ENCODE measurements around the gene PLTP. TPM values are rescaled to one million over a fixed set of nuclear protein-coding genes. Genes with fewer than 3 reads are reported as not detected.

The PLTP gene
- total and polyA plus RNA-seq, 2 of the 13 experiments (the other 11 are each of a cell fraction or from before 2014, with no cell fraction given): 16.9 to 28.6 TPM

- 0 out of 2 replicates have a peak, but pooled peaks have one; percentile 36 for TF ChIP-seq SKIL (CRISPR knock-in tag; IDR thresholded peaks at IDR 0.05; ENCODE audit: borderline replicate concordance)
- TF ChIP-seq AGO2 (optimal IDR thresholded peaks at IDR 0.05; ENCODE audit: low read depth, low read length): peak; percentile 97
- 0 out of 2 replicates have a peak, but pooled peaks have one; percentile 3 for TF ChIP-seq NFIB (CRISPR knock-in tag; IDR thresholded peaks at IDR 0.05; ENCODE audit: borderline replicate concordance)
- peak; percentile 43; the same call in 1 of the 2 replicates for TF ChIP-seq POLR2AphosphoS5 (IDR thresholded peaks at IDR 0.05; ENCODE audit: low read depth, low read length)
- peak; percentile 88 for TF ChIP-seq ZNF740 (CRISPR knock-in tag; IDR thresholded peaks at IDR 0.05)
- 0 out of 2 replicates have a peak, but pooled peaks have one; percentile 37 for TF ChIP-seq ZNF572 (CRISPR knock-in tag; IDR thresholded peaks at IDR 0.05)
- TF ChIP-seq HOXA5 (CRISPR knock-in tag; IDR thresholded peaks at IDR 0.05): no peak
- no peak for TF ChIP-seq CREBL2 (CRISPR knock-in tag; IDR thresholded peaks at IDR 0.05; ENCODE audit: borderline replicate concordance)
- peak; percentile 14 to 54; a peak in 2 of 4 replicates for TF ChIP-seq POLR2A (IDR thresholded peaks at IDR 0.05; ENCODE audit: insufficient read depth in 1 of 2, low read depth in 2 of 2, low read length in 2 of 2)
- TF ChIP-seq FOXM1 (CRISPR knock-in tag; IDR thresholded peaks at IDR 0.05): peak; percentile 32; the same call in 1 of the 2 replicates
- TF ChIP-seq CEBPB (IDR thresholded peaks at IDR 0.05; ENCODE audit: borderline replicate concordance, low read depth, low read length): peak; percentile 15; the same call in 1 of the 2 replicates
- TF ChIP-seq FOXO1 (CRISPR knock-in tag; IDR thresholded peaks at IDR 0.05): 0 out of 2 replicates have a peak, but pooled peaks have one; percentile 3
- TF ChIP-seq ZFX (CRISPR knock-in tag; IDR thresholded peaks at IDR 0.05; ENCODE audit: low read depth): peak; percentile 21; the same call in 1 of the 2 replicates
- peak; percentile 20 for TF ChIP-seq XRCC5 (optimal IDR thresholded peaks at IDR 0.05; ENCODE audit: low read length)
- TF ChIP-seq ZNF512B (CRISPR knock-in tag; IDR thresholded peaks at IDR 0.05; ENCODE audit: borderline replicate concordance): no peak
- no peak for TF ChIP-seq KAT7 (CRISPR knock-in tag; IDR thresholded peaks at IDR 0.05; ENCODE audit: borderline replicate concordance)
- no peak for TF ChIP-seq ZNF431 (CRISPR knock-in tag; IDR thresholded peaks at IDR 0.05; ENCODE audit: borderline replicate concordance, low read depth)
- TF ChIP-seq PHF8 (CRISPR knock-in tag; IDR thresholded peaks at IDR 0.05): 0 out of 2 replicates have a peak, but pooled peaks have one; percentile 7
- TF ChIP-seq NCOA5 (CRISPR knock-in tag; IDR thresholded peaks at IDR 0.05): peak; percentile 64; the same call in 1 of the 2 replicates
- TF ChIP-seq CCDC6 (CRISPR knock-in tag; IDR thresholded peaks at IDR 0.05): 0 out of 2 replicates have a peak, but pooled peaks have one; percentile 8
- 0 out of 2 replicates have a peak, but pooled peaks have one; percentile 49 for TF ChIP-seq ZFP37 (CRISPR knock-in tag; IDR thresholded peaks at IDR 0.05; ENCODE audit: borderline replicate concordance)
- TF ChIP-seq BHLHE40 (IDR thresholded peaks at IDR 0.05; ENCODE audit: low read length): no peak
These were observed 37.8 kb upstream of the PLTP start (continued) for GRCh38 chr20:45949542-45950329.

All from HepG2 (cell line).